HG02571 (cell line): Measurements from ENCODE around the gene CCDC82.
"Not testable (repeated sequence)": the region's sequence is repeated elsewhere in the genome, so short reads cannot be mapped to it uniquely, and the experiment has no call there.

Source experiments
- ATAC-seq: cut with Tn5 transposase; IDR thresholded peaks from one replicate; pipeline ENCODE4 v1.9.1; 2021; ENCODE audit warnings: mild to moderate bottlenecking, moderate library complexity; ENCODE audit not compliant: unreplicated experiment

Gene CCDC82

GRCh38 chr11:96389720-96390487 is at the start of gene CCDC82, which contains the start of gene JRKL:
Gene CCDC82 (minus strand): TSS chr11:96389912. CDS start chr11:96384747, 5,165 bp downstream.
Gene JRKL (plus strand): TSS chr11:96390013. CDS start chr11:96390650, 637 bp downstream.
- peak; percentile 91 for ATAC-seq

- not testable (repeated sequence) for ATAC-seq
Observed at GRCh38 chr11:96432654-96433053, 42.9 kb upstream of the CCDC82 start.

- ATAC-seq: no peak
Observed at GRCh38 chr11:96430668-96431067, 41.0 kb upstream of the CCDC82 start.

GRCh38 chr11:96424693-96425092 is 35.0 kb upstream of the CCDC82 start:
- no peak for ATAC-seq

GRCh38 chr11:96413408-96413807 is 23.7 kb upstream of the CCDC82 start:
- no peak for ATAC-seq

- no peak for ATAC-seq
Observed at GRCh38 chr11:96412761-96413381, 23.2 kb upstream of the CCDC82 start.

GRCh38 chr11:96411412-96411811 is 21.7 kb upstream of the CCDC82 start:
- not testable (repeated sequence) for ATAC-seq

GRCh38 chr11:96400697-96401096 is 11.0 kb upstream of the CCDC82 start:
- no peak for ATAC-seq

GRCh38 chr11:96397863-96398262 is 8.2 kb upstream of the CCDC82 start:
- no peak for ATAC-seq

GRCh38 chr11:96396637-96397036 is 6.9 kb upstream of the CCDC82 start:
- ATAC-seq: no peak

- ATAC-seq: no peak
Observed at GRCh38 chr11:96394773-96395172, 5.1 kb upstream of the CCDC82 start.

GRCh38 chr11:96393753-96394348 is 4.1 kb upstream of the CCDC82 start:
- ATAC-seq: no peak

- ATAC-seq: no peak
Observed at GRCh38 chr11:96391698-96392307, 2.1 kb upstream of the CCDC82 start.

GRCh38 chr11:96390488-96390792 is 728 bp upstream of the CCDC82 start:
- ATAC-seq: no peak

- peak; percentile 44 for ATAC-seq
Observed at GRCh38 chr11:96388891-96389719, 607 bp downstream of the CCDC82 start.

GRCh38 chr11:96385187-96385586 is 4.5 kb downstream of the CCDC82 start:
- ATAC-seq: no peak

GRCh38 chr11:96384156-96384555 is 5.6 kb downstream of the CCDC82 start:
- no peak for ATAC-seq

GRCh38 chr11:96376796-96377195 is 12.9 kb downstream of the CCDC82 start:
- no peak for ATAC-seq

GRCh38 chr11:96373826-96374225 is 15.9 kb downstream of the CCDC82 start:
- no peak for ATAC-seq

GRCh38 chr11:96367342-96367741 is 22.4 kb downstream of the CCDC82 start:
- ATAC-seq: no peak

GRCh38 chr11:96366024-96366423 is 23.7 kb downstream of the CCDC82 start:
- ATAC-seq: no peak
